HG03045 (cell line): Measurements from ENCODE around the gene RPS6KC1.
"Not testable (repeated sequence)": the region's sequence is repeated elsewhere in the genome, so short reads cannot be mapped to it uniquely, and the experiment has no call there.

Experiments
- ATAC-seq: cut with Tn5 transposase; IDR thresholded peaks from one replicate; pipeline ENCODE4 v1.9.1; 2021; ENCODE audit warnings: mild to moderate bottlenecking, moderate library complexity; ENCODE audit not compliant: unreplicated experiment

The RPS6KC1 gene

DNA sequence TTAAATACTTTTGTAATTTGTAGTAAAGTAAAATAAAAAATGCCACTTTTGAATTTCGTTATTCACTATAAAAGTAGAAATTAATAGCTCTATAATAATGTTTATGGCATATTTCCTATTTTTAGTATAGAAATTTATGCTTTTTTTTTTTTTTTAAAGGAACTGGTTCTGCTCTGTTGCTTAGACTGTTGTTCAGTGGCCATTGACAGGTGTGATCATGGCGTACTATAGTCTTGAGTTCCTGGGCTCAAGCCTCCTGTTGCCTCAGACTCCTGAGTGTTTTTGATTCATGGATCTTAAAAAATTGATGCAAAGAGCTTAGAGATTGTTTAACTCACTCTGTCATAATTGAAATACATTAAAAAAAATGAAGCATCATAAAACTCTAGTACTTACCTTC lies 53.6 kb downstream of the RPS6KC1 start:
- ATAC-seq, result no peak

DNA sequence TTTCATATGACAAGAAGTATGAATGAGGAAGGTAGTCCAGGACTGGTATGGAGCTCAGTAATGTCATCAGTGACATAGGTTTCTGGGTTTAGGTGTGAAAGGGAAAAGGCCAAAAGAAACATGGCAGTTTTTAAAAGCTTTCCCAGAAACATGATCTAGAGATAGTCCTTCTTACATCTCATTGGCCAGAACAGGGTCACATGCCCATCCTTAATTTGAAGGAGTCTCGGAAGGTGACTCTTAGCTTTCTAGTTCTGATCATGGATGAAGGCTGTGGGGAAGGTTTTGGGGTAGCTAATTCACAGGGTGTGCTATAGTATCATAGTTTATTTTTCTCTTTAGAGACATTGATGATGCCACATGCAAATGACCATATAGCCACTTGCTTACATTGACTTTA lies 55.3 kb downstream of the RPS6KC1 start:
- no peak for ATAC-seq

DNA sequence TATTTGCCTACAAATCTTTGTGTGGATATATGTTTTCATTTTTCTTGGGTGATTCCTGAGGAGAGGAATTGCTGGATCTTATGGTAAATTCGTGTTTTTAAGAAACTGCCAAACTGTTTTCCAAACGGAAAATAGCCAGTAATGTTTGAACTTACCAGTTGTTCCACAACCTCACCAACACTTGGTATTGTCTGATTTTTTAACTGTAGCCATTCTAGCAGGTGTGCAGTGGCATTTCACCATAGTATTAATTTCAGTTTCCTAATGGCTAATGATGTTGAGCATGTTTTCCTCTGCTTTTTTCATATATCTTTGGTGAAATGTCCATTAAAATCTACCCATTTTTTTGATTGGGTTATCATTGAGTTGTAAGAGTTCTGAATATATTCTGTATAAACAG lies 56.6 kb downstream of the RPS6KC1 start:
- no peak for ATAC-seq

DNA sequence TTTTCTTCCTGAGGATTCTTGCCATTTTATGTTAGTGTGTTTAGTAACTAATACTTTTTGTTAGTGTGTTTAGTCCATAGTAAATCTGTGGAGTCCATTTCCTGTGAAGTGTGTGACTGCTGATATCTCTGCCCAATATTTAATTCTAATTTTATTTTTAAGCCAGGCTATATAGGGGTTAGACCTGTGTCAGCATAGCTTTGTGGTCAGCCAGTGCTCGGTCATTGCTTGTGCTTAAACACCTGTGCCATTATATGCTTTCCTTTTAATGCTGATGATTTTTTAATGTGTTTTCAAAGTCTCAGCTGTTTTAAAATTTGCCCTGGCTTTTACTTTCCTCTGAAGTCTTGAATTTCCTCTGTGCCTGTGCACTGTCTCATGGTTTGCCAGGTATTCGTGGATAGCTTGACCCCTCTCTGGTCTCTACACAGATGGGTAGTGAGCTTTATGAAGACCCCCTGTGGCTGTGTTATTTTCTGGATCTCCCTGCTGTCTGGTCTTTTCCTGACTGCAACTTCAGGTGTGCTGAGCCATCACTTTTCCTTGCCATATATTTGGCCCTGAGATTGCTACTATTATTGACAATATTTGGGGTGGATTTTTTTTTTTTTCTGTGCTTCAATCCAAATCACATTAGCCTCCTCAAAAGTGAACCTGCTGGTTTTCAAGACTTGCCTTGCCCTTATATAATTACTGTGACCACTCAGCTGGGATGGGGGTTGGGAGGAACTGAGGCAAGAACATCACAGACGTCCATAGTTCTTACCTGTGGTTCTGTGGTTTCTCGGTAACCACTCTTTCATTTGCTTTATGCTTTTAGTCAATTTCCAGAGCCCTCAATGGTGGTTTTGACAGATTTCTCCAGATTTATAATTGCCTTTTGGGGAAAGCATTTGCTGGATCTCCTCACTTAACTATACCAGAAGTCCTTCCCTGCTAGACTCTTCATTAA lies 59.6 kb downstream of the RPS6KC1 start:
- no peak for ATAC-seq

DNA sequence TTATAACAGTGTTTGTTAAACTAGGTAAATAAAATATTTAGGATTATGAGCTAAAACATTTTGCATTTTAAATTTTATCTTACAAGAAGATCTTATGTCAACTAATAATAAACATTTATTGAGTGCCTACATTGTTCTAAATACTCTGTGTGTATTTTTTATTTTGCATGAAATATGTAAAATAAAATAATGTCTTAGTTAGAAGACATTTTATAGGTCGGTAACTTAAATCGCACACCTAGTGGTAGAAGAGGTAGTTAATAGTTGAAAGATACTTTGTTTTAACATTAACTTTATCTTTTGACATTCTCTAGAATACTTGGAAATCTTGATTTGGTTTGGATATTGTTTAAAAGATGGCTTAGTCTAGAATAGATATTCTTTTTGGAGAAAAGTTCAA lies 60.5 kb downstream of the RPS6KC1 start:
- ATAC-seq, result no peak

DNA sequence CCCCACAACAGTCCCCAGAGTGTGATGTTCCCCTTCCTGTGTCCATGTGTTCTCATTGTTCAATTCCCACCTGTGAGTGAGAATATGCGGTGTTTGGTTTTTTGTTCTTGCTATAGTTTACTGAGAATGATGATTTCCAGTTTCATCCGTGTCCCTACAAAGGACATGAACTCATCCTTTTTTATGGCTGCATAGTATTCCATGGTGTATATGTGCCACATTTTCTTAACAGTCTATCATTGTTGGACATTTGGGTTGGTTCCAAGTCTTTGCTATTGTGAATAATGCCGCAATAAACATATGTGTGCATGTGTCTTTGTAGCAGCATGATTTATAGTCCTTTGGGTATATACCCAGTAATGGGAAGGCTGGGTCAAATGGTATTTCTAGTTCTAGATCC lies 61.7 kb downstream of the RPS6KC1 start:
- not testable (repeated sequence) for ATAC-seq

DNA sequence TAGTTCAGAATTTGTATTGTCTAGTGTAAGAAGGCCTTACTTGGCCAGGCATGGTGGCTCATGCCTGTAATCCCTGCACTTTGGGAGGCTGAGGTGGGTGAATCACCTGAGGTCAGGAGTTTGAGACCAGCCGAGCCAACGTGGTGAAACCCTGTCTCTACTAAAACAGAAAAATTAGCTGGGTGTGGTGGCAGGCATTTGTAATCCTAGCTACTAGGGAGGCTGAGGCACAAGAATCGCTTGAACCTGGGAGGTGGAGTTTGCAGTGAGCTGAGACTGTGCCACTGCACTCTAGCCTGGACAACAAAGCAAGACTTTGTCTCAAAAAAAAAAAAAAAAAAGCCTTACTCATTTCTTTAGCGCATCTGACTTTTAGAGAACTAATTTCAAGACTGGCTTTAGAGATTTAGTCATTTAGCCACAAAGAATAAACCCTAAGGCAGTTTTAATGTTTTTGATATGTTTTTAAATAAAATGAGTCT lies 66.7 kb downstream of the RPS6KC1 start:
- not testable (repeated sequence) for ATAC-seq

DNA sequence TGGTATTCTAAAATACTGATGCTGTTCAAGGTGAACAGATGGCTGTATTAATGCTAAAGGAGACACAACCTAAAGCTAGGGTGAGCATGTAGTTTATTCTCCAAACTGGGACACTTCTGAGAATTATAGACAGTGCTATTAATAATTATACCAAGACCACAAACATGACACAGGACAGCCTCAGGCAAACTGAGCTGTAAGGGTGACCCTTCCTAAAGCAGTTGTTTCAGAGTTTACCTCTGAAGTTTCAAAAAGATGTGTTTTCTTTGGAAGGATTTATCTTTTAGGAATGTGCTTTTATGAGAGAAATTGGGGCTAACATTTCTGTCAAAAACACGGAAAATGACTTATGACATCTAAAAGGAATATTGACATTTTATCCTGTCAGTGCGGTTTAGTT lies 68.8 kb downstream of the RPS6KC1 start:
- no peak for ATAC-seq

DNA sequence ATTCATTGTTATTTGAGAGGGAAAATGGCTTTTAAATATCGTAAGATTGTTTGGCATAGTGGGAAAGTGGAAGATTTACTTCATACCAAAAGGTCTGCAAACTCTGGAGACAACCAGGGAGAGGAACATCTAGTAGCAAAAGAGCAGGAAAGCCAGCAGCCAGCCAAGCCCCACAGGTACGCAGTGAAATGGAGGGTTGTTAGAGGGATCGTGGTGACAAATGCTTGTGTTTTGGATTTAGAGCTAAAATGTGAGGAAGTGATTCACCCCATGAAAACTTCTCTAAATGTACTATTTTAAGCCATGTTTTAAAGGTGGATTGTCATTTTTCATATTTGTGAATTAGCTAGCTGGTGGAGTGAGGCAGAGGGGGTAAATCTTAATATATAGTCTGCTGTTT lies 69.3 kb downstream of the RPS6KC1 start:
- no peak for ATAC-seq

DNA sequence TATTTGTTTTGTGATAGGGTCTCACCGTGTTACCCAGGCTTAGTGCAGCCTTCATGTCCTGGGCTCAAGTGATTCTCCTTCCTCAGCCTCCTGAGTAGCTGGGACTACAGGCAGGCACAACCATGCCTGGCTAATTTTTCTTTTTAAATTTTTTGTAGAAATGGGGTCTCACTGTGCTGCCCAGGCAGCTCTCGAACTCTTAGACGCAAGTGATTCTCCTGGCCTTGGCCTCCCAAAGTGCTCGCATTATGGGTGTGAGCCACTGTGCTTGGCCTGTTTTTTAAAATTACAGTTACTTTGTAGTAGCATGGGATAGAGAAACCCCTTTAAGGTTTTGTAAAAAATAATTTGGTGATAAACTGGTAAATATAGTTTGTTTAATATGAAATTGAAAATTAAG lies 69.9 kb downstream of the RPS6KC1 start:
- no peak for ATAC-seq

DNA sequence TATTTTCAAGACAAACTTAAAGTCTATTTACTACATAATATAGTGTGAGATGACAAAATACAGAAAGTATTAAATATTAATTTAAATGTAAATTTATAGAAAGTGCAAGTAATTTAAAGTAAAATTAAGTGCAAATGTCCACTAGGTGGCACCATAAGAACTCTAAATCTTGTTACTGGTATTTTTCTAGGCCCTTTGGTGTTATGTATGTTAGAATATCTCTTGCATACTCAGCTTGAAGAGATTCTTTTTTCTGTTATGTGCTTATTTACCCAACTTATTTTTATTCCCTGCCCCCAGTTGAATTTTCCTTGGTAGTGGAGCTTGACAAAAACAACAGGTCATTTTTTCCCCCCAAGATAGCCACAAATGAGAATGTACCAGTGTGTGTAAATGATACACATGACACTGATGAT lies 71.5 kb downstream of the RPS6KC1 start:
- no peak for ATAC-seq

DNA sequence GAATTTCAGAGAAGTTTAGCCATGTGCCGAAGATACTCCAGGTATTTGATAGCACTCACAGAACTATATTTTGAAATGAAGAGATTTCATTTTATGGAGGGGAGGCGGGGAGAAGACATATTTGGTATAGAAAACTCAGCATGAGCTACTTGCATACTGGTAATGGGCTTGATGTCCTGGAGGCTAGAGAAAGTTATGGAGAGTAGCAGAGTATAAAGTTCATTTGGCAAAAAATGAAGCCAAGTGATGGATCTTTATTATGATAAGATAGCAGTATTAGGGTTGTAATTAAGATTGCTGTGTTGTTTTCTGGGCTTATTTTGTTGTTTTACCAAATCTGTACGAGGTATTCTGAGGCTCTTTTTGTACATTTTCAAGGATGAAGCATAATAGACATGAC lies 72.0 kb downstream of the RPS6KC1 start:
- no peak for ATAC-seq

DNA sequence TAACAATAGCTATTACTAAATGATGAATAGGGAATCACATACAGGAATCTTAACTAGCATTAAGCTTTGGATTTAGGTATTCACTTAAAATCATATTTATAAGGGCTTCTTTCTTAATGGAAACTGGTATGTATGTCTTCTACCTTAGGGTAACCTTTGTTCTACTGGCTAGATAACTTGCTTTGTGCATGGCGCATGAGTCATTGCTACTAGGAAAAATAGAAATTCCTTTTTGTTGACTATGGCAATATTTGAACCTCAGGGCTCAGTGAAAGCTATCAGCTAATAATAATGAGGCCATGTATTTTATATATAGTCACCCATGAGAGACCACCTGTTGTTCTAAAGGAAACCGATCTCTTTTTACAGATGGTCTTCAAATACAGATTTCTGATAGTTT lies 72.5 kb downstream of the RPS6KC1 start:
- no peak for ATAC-seq

DNA sequence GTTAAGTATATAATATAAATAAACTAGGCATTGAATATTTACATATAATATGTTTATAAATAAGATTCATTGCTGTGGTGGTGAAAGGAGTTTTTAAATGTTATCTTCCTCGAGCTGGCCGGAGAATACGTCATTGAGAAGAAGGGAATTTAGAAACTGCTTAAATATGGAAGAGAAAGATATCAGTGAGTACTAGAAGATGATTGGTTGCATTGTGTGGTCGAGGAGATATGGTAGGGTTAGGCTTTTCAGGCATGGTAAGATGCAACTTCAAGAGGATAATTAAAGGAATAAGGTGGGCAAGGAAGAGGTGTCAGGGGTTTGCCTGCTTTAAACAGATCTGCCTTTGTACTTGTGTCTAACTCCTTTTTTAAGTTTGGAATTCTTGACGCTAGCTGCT lies 73.5 kb downstream of the RPS6KC1 start:
- ATAC-seq, result no peak

DNA sequence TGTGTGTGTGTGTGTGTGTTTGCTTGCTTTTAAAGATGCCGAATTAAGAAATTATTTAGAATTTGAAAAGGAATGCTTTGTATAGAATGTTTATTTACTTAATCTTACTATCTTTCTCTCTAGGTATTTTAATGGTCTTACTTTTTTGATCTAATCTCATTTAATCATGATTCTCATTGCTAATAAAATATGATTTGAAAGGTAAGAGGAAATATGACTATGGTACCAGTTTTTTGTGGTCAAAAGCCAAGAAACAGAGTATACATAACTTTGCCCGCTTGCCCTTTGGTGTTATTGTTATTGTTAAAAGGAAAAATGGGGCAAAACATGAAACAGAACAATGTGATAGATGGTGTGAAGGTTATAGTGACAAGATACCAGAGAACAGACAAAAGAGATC lies 74.6 kb downstream of the RPS6KC1 start:
- no peak for ATAC-seq

DNA sequence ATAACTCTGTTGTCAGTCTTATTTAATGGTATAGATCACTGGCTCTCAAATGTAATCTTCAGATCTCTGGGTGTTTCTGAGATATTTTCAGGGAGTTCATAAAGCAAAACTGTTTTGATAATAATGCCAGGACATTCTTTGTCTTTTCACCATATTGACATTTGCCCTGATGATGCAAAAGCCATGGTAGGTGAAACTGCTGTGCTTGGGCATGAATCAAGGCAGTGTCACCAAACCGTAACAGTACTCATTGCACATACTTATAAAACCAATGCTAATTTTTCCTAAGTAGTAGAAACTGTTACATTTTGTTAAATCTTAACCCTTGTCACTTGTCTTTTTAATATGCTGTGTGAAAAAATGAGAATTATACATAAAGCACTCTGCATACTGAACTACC lies 76.0 kb downstream of the RPS6KC1 start:
- ATAC-seq, result no peak

DNA sequence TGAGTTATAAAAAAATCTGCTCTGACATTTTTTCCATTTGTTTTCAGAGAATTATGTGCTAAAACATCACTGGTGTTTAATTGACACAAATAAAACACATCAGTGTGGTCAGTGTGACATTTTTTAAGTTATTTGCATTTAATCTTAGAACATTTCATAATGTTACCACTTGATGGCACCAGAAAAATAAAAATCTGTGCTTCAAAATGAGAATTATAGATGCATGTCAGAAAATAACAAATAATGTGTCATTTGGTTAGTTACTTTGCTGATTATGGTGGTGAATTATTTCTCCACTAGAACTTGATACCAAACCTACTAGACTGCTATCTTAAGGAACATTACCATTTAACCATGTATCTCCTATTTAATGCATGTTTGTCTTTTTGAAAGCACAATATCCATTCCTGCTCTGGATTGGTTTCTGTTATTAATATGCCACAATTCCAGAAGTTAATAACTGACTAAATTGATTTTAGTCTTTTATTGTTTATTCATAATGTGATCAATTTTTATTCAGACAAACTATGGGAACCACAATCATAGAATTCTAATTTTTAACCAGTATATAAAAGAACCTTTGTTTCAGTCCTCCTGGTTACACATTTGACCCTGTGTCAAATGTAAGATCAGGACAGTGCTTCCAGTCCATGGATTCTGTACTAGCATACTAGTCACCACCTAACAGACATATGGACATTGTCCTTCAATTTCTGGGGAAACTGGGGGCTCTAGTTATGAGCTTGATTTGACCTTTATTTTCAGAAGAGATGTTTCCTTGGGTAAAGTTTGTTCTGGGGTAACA lies 81.0 kb downstream of the RPS6KC1 start:
- ATAC-seq, result no peak

DNA sequence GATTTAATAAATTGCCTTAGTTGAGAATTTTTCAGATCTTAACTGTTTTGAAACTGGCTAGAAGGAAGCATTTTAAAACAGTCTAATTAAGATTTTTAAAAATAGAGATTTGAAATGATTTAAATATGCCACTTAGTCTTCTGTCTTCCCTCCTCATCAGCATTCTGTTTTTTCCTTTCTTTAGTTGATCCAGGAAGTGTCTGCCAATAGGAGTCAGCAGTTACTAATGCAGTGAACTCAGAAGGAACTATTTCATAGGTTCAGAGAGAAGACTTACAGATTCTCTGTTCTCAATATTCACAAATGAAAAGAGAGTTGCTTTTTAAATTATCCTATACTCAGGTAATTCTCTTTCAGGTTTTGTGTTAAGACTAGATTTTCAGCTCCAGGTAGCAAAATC lies 84.5 kb downstream of the RPS6KC1 start:
- no peak for ATAC-seq

DNA sequence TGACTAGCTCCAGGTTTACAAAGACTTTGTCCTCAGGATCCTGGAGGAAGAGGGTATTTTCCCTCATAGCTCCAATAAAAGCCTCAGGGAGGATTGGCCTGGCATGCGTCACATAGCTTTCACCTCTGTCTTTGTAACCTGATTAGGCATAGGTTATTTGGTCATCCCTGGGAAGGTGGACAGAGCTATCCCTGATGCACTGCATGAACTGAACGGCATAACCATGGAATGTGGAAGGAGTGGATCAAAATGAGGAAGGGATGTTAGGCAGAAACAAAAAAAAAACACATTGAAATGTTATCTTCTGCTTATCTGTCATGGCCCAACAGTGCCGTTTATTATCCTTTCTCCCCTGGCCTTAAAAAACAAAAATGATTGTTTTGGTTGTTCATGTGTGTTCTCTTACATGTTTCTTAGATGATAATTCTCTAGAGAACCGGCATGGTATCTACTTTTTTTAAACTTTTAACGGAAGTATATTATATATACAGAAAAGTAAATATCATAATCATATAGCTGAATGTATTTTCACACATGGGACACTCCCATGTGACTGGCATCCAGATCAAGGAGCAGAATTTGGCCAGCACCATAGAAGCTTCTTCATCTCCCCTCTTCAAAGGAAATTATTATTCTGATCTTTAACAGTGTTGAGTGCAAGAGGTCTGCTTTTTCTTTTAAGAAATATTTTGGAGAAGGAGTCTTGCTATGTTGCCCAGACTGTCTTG lies 85.3 kb downstream of the RPS6KC1 start:
- no peak for ATAC-seq

DNA sequence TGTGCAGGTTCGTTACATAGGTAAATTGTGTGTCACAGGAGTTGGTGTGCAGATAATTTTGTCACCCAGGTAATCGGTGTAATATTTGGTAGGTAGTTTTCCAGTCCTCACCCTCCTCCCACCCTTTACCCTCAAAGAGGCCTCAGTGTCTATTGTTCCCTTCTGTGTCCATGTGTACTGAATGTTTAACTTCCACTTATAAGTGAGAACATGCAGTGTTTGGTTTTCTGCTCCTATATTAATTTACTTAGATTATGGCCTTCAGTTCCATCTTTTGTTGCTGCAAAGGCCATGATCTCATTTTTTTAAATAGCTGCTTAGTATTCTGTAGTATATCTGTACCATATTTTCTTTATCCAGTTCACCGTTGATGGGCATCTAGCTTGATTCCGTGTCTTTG lies 87.3 kb downstream of the RPS6KC1 start:
- no peak for ATAC-seq

DNA sequence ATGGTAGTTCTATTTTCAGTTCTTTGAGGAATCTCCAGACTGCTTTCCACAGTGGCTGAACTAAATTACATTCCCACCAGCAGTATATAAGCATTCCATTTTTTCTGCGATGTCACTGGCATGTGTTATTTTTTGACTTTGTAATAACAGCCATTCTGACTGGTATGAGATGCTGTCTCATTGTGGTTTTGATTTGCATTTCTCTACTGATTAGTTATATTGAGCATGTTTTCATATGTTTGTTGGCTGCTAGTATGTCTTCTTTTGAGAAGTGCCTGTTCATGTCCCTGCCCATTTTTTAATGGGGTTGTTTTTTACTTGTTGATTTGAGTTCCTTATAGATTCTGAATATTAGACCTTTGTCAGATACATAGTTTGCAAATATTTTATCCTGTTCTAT lies 87.9 kb downstream of the RPS6KC1 start:
- no peak for ATAC-seq
